ENCODE data around the gene GBX2. TPM values are rescaled to one million over a fixed set of nuclear protein-coding genes. Genes with fewer than 3 reads are reported as not detected.

The GBX2 gene
- total RNA-seq, 2 donors from 2014 or later: not detected

DNA sequence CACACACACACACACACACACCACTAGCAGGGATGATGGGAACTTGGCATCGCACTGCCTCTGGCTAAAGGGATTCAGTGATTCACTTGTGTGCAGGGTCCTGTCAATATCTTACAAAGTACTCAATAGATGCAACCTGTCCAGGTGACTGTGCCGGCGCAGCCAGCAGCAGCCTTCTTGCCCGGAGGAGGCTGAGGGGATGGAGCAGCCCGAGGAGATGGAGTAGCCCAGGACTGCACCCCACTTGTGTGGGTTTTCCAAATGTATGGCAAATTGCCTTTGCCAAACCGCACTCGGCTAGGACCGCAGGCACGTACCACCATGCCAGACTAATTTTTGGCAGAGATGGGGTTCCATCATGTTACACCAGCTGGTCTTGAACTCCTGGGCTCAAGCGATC lies 31.1 kb downstream of the GBX2 start:
- no peaks in the 10 kb centered on the region for H3K4me1 ChIP-seq
- H3K27me3 ChIP-seq: no peaks in the 10 kb centered on the region
- DNase-seq: no peak
- no peaks in the 10 kb centered on the region for H3K9me3 ChIP-seq
- TF ChIP-seq, protein P1, sequence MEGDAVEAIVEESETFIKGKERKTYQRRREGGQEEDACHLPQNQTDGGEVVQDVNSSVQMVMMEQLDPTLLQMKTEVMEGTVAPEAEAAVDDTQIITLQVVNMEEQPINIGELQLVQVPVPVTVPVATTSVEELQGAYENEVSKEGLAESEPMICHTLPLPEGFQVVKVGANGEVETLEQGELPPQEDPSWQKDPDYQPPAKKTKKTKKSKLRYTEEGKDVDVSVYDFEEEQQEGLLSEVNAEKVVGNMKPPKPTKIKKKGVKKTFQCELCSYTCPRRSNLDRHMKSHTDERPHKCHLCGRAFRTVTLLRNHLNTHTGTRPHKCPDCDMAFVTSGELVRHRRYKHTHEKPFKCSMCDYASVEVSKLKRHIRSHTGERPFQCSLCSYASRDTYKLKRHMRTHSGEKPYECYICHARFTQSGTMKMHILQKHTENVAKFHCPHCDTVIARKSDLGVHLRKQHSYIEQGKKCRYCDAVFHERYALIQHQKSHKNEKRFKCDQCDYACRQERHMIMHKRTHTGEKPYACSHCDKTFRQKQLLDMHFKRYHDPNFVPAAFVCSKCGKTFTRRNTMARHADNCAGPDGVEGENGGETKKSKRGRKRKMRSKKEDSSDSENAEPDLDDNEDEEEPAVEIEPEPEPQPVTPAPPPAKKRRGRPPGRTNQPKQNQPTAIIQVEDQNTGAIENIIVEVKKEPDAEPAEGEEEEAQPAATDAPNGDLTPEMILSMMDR (IDR thresholded peaks at IDR 0.05): no peak
- no peak for TF ChIP-seq POLR2A (IDR thresholded peaks at IDR 0.05)
- 91 to 96% methylated on average over 10 of the region's 10 CpGs for WGBS, 2 donors
- intact Hi-C loops (cut with DNase I): no loop called here
- no peaks in the 10 kb centered on the region for H3K36me3 ChIP-seq (replicated peaks in 1 of 2; ENCODE audit: insufficient read depth in 1 of 2, low read depth in 2 of 2)
- no peak for ATAC-seq
- H3K27ac ChIP-seq: no peak overlapping the region
- H3K4me3 ChIP-seq: no peak overlapping the region

DNA sequence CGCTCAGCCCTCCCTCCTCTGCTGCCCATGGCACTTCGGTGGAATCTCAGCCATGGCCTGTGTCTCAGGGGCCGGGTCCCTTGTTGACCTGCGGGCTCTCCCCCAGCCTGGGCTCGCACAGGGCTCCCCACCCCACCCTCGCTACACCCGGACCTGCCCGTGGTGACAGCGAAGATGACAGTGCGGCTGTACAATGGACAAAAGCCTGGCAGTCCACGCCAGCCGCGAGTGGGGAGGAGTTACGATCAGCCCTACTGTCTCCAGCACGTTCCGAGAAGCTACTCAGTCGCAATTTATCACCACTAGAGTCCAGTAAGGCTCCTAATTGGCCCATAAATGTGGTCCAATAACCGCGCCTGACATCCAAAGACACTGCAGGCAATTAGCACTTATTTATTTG lies 31.6 kb downstream of the GBX2 start:
- DNase-seq: no peak
- 87 to 88% methylated on average over 19 of the region's 19 CpGs for WGBS, 2 donors

DNA sequence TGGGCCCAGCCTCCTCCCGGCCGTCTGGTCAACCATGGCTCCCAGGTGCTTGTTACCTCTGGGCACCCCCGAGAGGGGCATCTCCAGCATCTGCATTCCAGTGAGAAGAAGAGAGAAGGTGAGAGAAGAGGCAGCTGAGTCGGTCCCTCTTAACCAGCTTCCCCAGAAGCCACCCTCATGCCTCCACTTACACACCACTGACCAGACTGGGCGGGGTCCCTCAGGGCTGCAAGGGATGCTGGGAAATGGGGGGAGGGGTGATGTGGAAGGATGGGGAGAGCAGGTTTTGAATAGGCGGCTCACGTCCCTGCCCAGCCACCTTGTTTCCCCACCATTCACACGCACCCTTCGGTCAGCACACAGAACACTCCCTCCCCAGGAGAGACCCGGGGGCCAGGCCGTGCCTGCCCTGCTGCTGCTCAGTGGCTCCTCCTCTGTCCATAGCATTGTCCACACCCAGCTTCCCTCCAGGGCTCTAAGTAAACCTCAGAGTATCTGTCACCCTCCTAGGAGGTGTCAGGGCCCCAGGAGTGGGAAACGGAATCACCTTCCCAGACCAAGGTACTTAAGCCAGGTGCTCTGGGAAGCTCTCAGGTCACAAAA lies 34.7 kb downstream of the GBX2 start:
- no peak for ATAC-seq
- 84 to 94% methylated on average over 11 to 12 of the region's 12 CpGs for WGBS, 2 donors
- H3K27ac ChIP-seq: no peak overlapping the region

More for the DNA sequence above, 31.6 kb downstream of the GBX2 start:
- no peaks in the 10 kb centered on the region for H3K36me3 ChIP-seq (replicated peaks in 1 of 2; ENCODE audit: insufficient read depth in 1 of 2, low read depth in 2 of 2)
- ATAC-seq: no peak
- TF ChIP-seq, protein P1 (IDR thresholded peaks at IDR 0.05): no peak
- TF ChIP-seq POLR2A (IDR thresholded peaks at IDR 0.05): no peak
- H3K4me1 ChIP-seq: no peaks in the 10 kb centered on the region
- no peaks in the 10 kb centered on the region for H3K27me3 ChIP-seq
- H3K4me3 ChIP-seq: no peak overlapping the region
- H3K9me3 ChIP-seq: no peaks in the 10 kb centered on the region
- H3K27ac ChIP-seq: no peak overlapping the region
- intact Hi-C loops (cut with DNase I): no loop called here

DNA sequence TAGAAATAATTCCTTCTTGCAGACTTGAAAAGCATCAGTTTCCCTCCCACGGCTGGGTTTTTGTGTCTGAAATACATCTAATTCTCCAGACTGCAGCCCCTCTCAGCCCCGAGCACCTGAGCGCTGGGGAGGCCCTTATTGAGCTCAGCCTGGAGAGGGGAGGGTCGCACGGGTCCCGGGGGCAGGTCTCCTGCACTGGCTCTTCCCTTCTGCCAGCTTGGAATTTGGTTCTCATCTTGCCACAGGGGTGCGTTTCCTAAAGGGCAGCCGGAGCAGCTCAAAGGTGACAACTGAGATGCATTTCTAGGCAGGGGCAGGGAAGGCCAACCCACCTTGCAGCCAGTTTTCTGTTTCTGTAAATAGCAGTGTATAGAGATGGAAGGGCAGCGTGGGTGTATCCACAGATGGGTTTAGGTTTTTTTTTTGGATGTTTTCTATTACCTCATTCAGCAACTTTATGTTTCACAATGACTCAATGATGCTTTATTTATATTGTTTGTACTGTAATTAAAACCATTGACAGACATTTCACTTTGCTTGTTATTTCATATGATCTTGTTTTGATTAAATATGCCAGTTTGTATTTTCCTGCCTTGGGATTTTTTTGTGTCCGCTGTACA lies 37.0 kb downstream of the GBX2 start:
- no peak for ATAC-seq
- no peak for TF ChIP-seq POLR2A (IDR thresholded peaks at IDR 0.05)
- TF ChIP-seq, protein P1 (IDR thresholded peaks at IDR 0.05): no peak
- no peak for DNase-seq
- no peaks in the 10 kb centered on the region for H3K27me3 ChIP-seq
- H3K4me1 ChIP-seq: no peaks in the 10 kb centered on the region
- no peak overlapping the region for H3K4me3 ChIP-seq
- no peaks in the 10 kb centered on the region for H3K36me3 ChIP-seq (replicated peaks in 1 of 2; ENCODE audit: insufficient read depth in 1 of 2, low read depth in 2 of 2)
- intact Hi-C loops (cut with DNase I): no loop called here
- no peaks in the 10 kb centered on the region for H3K9me3 ChIP-seq
- 88 to 96% methylated on average over 9 to 10 of the region's 10 CpGs for WGBS, 2 donors
- no peak overlapping the region for H3K27ac ChIP-seq

More for the DNA sequence above, 34.7 kb downstream of the GBX2 start:
- intact Hi-C loops (cut with DNase I): no loop called here
- Histone ChIP-seq H3K27me3 (no peaks in the 10 kb centered on the region), H3K9me3 (no peaks in the 10 kb centered on the region), H3K36me3 (replicated peaks in 1 of 2; ENCODE audit: insufficient read depth in 1 of 2, low read depth in 2 of 2) (no peaks in the 10 kb centered on the region), H3K4me3 (no peak overlapping the region), H3K4me1 (no peaks in the 10 kb centered on the region)
- no peak for TF ChIP-seq POLR2A (IDR thresholded peaks at IDR 0.05)
- TF ChIP-seq, protein P1 (IDR thresholded peaks at IDR 0.05): no peak
- no peak for DNase-seq
